Activated CD4-positive, alpha-beta T cell treated with anti-CD3 and anti-CD28 coated beads, Interleukin-2, amount 10 ng/mL, durations not matched to agents 24 days and 14 days (primary cell): ENCODE data around the gene STAG1. TPM values are rescaled to one million over a fixed set of nuclear protein-coding genes. Genes with fewer than 3 reads are reported as not detected.

Experiments used
- DNase-seq: peaks from one replicate; pipeline ENCODE4 v3.0.0; 2022
- H3K27ac Mint-ChIP-seq: one replicate; pipeline ENCODE4 v1.8.0; 2022; ENCODE audit warnings: mild to moderate bottlenecking, mixed read lengths
- H3K27me3 Mint-ChIP-seq: one replicate; pipeline ENCODE4 v1.8.0; 2022; ENCODE audit warnings: mixed read lengths
- H3K36me3 Mint-ChIP-seq: one replicate; pipeline ENCODE4 v1.8.0; 2022; ENCODE audit warnings: low read depth, mild to moderate bottlenecking, mixed read lengths
- H3K4me1 Mint-ChIP-seq: one replicate; pipeline ENCODE4 v1.8.0; 2021; ENCODE audit warnings: mixed read lengths
- H3K4me3 Mint-ChIP-seq: one replicate; pipeline ENCODE4 v1.8.0; 2022; ENCODE audit warnings: mild to moderate bottlenecking, moderate library complexity, mixed read lengths
- H3K9me3 Mint-ChIP-seq: one replicate; pipeline ENCODE4 v1.8.0; 2021; ENCODE audit warnings: mixed read lengths
- intact Hi-C: fragments of 100-400 bp; cut with micrococcal nuclease; formaldehyde crosslinking; loops from one replicate; pipeline ENCODE4 v1.15.1; 2023
- total RNA-seq: library from RNA; stranded (reverse); gene quantifications from 2 replicates; pipeline ENCODE4 v1.2.3, GENCODE V29; 2022

The STAG1 gene
- total RNA-seq, 1 donor from 2014 or later = 46.2 TPM

GRCh38 chr3:136334209-136334608 lies 418.0 kb downstream of the STAG1 start:
- Mint-ChIP-seq H3K27ac (no peak overlapping the region), H3K9me3 (no peaks in the 10 kb centered on the region), H3K4me1 (peaks cover 6% of the 10 kb centered on the region), H3K4me3 (no peak overlapping the region), H3K27me3 (no peaks in the 10 kb centered on the region), H3K36me3 (peaks cover 58% of the 10 kb centered on the region)
- DNase-seq = no peak
- intact Hi-C loops = no loop called here

GRCh38 chr3:136332776-136333175 lies 419.4 kb downstream of the STAG1 start:
- intact Hi-C loops = no loop called here
- Mint-ChIP-seq H3K4me1 (peaks cover 6% of the 10 kb centered on the region), H3K27ac (peak overlapping the region; percentile 4), H3K27me3 (no peaks in the 10 kb centered on the region), H3K36me3 (peaks cover 60% of the 10 kb centered on the region), H3K4me3 (no peak overlapping the region), H3K9me3 (no peaks in the 10 kb centered on the region)
- DNase-seq = no peak

- peak overlapping the region; percentile 4 for H3K27ac Mint-ChIP-seq
- no peak for DNase-seq
- H3K36me3 Mint-ChIP-seq = peaks cover 60% of the 10 kb centered on the region
- H3K4me1 Mint-ChIP-seq = peaks cover 6% of the 10 kb centered on the region
- no peaks in the 10 kb centered on the region for H3K27me3 Mint-ChIP-seq
- H3K4me3 Mint-ChIP-seq = no peak overlapping the region
- no peaks in the 10 kb centered on the region for H3K9me3 Mint-ChIP-seq
- intact Hi-C loops = no loop called here
These were observed 419.9 kb downstream of the STAG1 start for GRCh38 chr3:136332302-136332701.

- peaks cover 59% of the 10 kb centered on the region for H3K36me3 Mint-ChIP-seq
- H3K4me3 Mint-ChIP-seq = no peak overlapping the region
- H3K4me1 Mint-ChIP-seq = peaks cover 6% of the 10 kb centered on the region
- no peaks in the 10 kb centered on the region for H3K9me3 Mint-ChIP-seq
- H3K27ac Mint-ChIP-seq = no peak overlapping the region
- intact Hi-C loops = no loop called here
- no peak for DNase-seq
- no peaks in the 10 kb centered on the region for H3K27me3 Mint-ChIP-seq
These were observed 421.3 kb downstream of the STAG1 start for GRCh38 chr3:136330900-136331299.

- no peak for DNase-seq
- peaks cover 62% of the 10 kb centered on the region for H3K36me3 Mint-ChIP-seq
- intact Hi-C loops = no loop called here
- H3K9me3 Mint-ChIP-seq = no peaks in the 10 kb centered on the region
- H3K4me3 Mint-ChIP-seq = no peak overlapping the region
- H3K27ac Mint-ChIP-seq = no peak overlapping the region
- H3K4me1 Mint-ChIP-seq = peaks cover 6% of the 10 kb centered on the region
- no peaks in the 10 kb centered on the region for H3K27me3 Mint-ChIP-seq
These were observed 422.6 kb downstream of the STAG1 start for GRCh38 chr3:136329593-136329992.

- Mint-ChIP-seq H3K36me3 (peaks cover 60% of the 10 kb centered on the region), H3K4me1 (peaks cover 3% of the 10 kb centered on the region), H3K27me3 (no peaks in the 10 kb centered on the region), H3K27ac (no peak overlapping the region), H3K9me3 (peaks cover 5% of the 10 kb centered on the region), H3K4me3 (no peak overlapping the region)
- intact Hi-C loops = no loop called here
- no peak for DNase-seq
These were observed 424.5 kb downstream of the STAG1 start for GRCh38 chr3:136327671-136328070.

GRCh38 chr3:136326316-136326715 lies 425.9 kb downstream of the STAG1 start:
- no peaks in the 10 kb centered on the region for H3K27me3 Mint-ChIP-seq
- peaks cover 14% of the 10 kb centered on the region for H3K9me3 Mint-ChIP-seq
- DNase-seq = no peak
- intact Hi-C loops = no loop called here
- H3K4me1 Mint-ChIP-seq = peaks cover 3% of the 10 kb centered on the region
- no peak overlapping the region for H3K4me3 Mint-ChIP-seq
- H3K36me3 Mint-ChIP-seq = peaks cover 67% of the 10 kb centered on the region
- H3K27ac Mint-ChIP-seq = no peak overlapping the region

GRCh38 chr3:136311968-136312367 lies 440.2 kb downstream of the STAG1 start:
- H3K9me3 Mint-ChIP-seq = peaks cover 3% of the 10 kb centered on the region
- no peaks in the 10 kb centered on the region for H3K27me3 Mint-ChIP-seq
- intact Hi-C loops = no loop called here
- H3K4me1 Mint-ChIP-seq = no peaks in the 10 kb centered on the region
- no peak overlapping the region for H3K27ac Mint-ChIP-seq
- peaks cover 12% of the 10 kb centered on the region for H3K36me3 Mint-ChIP-seq
- no peak overlapping the region for H3K4me3 Mint-ChIP-seq
- peak; percentile 21 for DNase-seq

GRCh38 chr3:136311261-136311660 lies 440.9 kb downstream of the STAG1 start:
- peaks cover 8% of the 10 kb centered on the region for H3K36me3 Mint-ChIP-seq
- peaks cover 3% of the 10 kb centered on the region for H3K9me3 Mint-ChIP-seq

GRCh38 chr3:136305879-136306278 lies 446.3 kb downstream of the STAG1 start:
- intact Hi-C loops = loop anchor here (1.0 kb wide), 1 partner anchor 446 kb away; the partner anchor contains the start of gene STAG1
- Mint-ChIP-seq H3K27me3 (no peaks in the 10 kb centered on the region), H3K36me3 (peaks cover 13% of the 10 kb centered on the region), H3K4me1 (peaks cover 2% of the 10 kb centered on the region), H3K27ac (no peak overlapping the region), H3K9me3 (no peaks in the 10 kb centered on the region), H3K4me3 (no peak overlapping the region)
- peak; percentile 59 for DNase-seq

More at GRCh38 chr3:136311261-136311660, 440.9 kb downstream of the STAG1 start:
- no peak overlapping the region for H3K4me3 Mint-ChIP-seq
- no peak overlapping the region for H3K27ac Mint-ChIP-seq
- H3K27me3 Mint-ChIP-seq = no peaks in the 10 kb centered on the region
- intact Hi-C loops = no loop called here
- H3K4me1 Mint-ChIP-seq = no peaks in the 10 kb centered on the region
- peak; percentile 29 for DNase-seq

- Mint-ChIP-seq H3K9me3 (no peaks in the 10 kb centered on the region), H3K27ac (no peak overlapping the region), H3K27me3 (no peaks in the 10 kb centered on the region), H3K4me1 (no peaks in the 10 kb centered on the region), H3K36me3 (peaks cover 12% of the 10 kb centered on the region), H3K4me3 (no peak overlapping the region)
- peak; percentile 30 for DNase-seq
- intact Hi-C loops = no loop called here
These were observed 451.7 kb downstream of the STAG1 start for GRCh38 chr3:136300444-136300843.

- Mint-ChIP-seq H3K27me3 (no peaks in the 10 kb centered on the region), H3K36me3 (peaks cover 22% of the 10 kb centered on the region), H3K4me1 (no peaks in the 10 kb centered on the region), H3K27ac (no peak overlapping the region), H3K9me3 (no peaks in the 10 kb centered on the region), H3K4me3 (no peak overlapping the region)
- no peak for DNase-seq
- intact Hi-C loops = no loop called here
These were observed 454.4 kb downstream of the STAG1 start for GRCh38 chr3:136297826-136298225.

GRCh38 chr3:136296960-136297359 lies 455.2 kb downstream of the STAG1 start:
- intact Hi-C loops = no loop called here

GRCh38 chr3:136294176-136294575 lies 458.0 kb downstream of the STAG1 start:
- no peak for DNase-seq
- H3K27me3 Mint-ChIP-seq = no peaks in the 10 kb centered on the region
- intact Hi-C loops = no loop called here
- no peaks in the 10 kb centered on the region for H3K9me3 Mint-ChIP-seq
- no peak overlapping the region for H3K27ac Mint-ChIP-seq
- H3K4me3 Mint-ChIP-seq = no peak overlapping the region
- H3K4me1 Mint-ChIP-seq = no peaks in the 10 kb centered on the region
- peaks cover 25% of the 10 kb centered on the region for H3K36me3 Mint-ChIP-seq

More at GRCh38 chr3:136296960-136297359, 455.2 kb downstream of the STAG1 start:
- H3K4me3 Mint-ChIP-seq = no peak overlapping the region
- H3K27ac Mint-ChIP-seq = no peak overlapping the region
- DNase-seq = no peak
- no peaks in the 10 kb centered on the region for H3K9me3 Mint-ChIP-seq
- H3K36me3 Mint-ChIP-seq = peaks cover 24% of the 10 kb centered on the region
- no peaks in the 10 kb centered on the region for H3K4me1 Mint-ChIP-seq
- no peaks in the 10 kb centered on the region for H3K27me3 Mint-ChIP-seq

GRCh38 chr3:136293279-136293678 lies 458.9 kb downstream of the STAG1 start:
- Mint-ChIP-seq H3K27me3 (no peaks in the 10 kb centered on the region), H3K4me1 (no peaks in the 10 kb centered on the region), H3K9me3 (no peaks in the 10 kb centered on the region), H3K36me3 (peaks cover 26% of the 10 kb centered on the region), H3K4me3 (no peak overlapping the region), H3K27ac (no peak overlapping the region)
- intact Hi-C loops = no loop called here
- DNase-seq = no peak
